ENCODE measurements around the gene HDAC5.
"Not testable (repeated sequence)": the region's sequence is repeated elsewhere in the genome, so short reads cannot be mapped to it uniquely, and the experiment has no call there.

Gene HDAC5

GRCh38 chr17:44046893-44047292 is 76.5 kb downstream of the HDAC5 start:
- not testable (repeated sequence) for H3K27me3 ChIP-seq (ENCODE audit: control insufficient read depth, insufficient read depth, low read length, poor library complexity, severe bottlenecking); H3K4me3 ChIP-seq (ENCODE audit: insufficient read depth, low read depth, low read length); H3K9me3 ChIP-seq (ENCODE audit: control insufficient read depth, low read length); H3K27ac ChIP-seq (ENCODE audit: insufficient read depth, low read depth, low read length, poor library complexity, severe bottlenecking); H3K4me1 ChIP-seq (ENCODE audit: control insufficient read depth, insufficient read depth, low read length)
- WGBS, 2 experiments: 90 to 95% methylated on average over 7 of the region's 7 CpGs
- peaks cover 32% of the 10 kb centered on the region for H3K36me3 ChIP-seq (ENCODE audit: control insufficient read depth, insufficient read depth, low read length)

- no peak overlapping the region for H3K4me3 ChIP-seq (ENCODE audit: insufficient read depth, low read depth, low read length)
- H3K27ac ChIP-seq (ENCODE audit: insufficient read depth, low read depth, low read length, poor library complexity, severe bottlenecking): no peak overlapping the region
- no peaks in the 10 kb centered on the region for H3K9me3 ChIP-seq (ENCODE audit: control insufficient read depth, low read length)
- H3K4me1 ChIP-seq (ENCODE audit: control insufficient read depth, insufficient read depth, low read length): no peaks in the 10 kb centered on the region
- H3K27me3 ChIP-seq (ENCODE audit: control insufficient read depth, insufficient read depth, low read length, poor library complexity, severe bottlenecking): no peaks in the 10 kb centered on the region
- 90 to 98% methylated on average over 4 of the region's 4 CpGs for WGBS, 2 experiments
- peaks cover 19% of the 10 kb centered on the region for H3K36me3 ChIP-seq (ENCODE audit: control insufficient read depth, insufficient read depth, low read length)
Observed at GRCh38 chr17:44045486-44045885, 78.0 kb downstream of the HDAC5 start.

- Histone ChIP-seq H3K4me3 (ENCODE audit: insufficient read depth, low read depth, low read length) (no peak overlapping the region), H3K4me1 (ENCODE audit: control insufficient read depth, insufficient read depth, low read length) (no peaks in the 10 kb centered on the region), H3K27ac (ENCODE audit: insufficient read depth, low read depth, low read length, poor library complexity, severe bottlenecking) (no peak overlapping the region), H3K9me3 (ENCODE audit: control insufficient read depth, low read length) (no peaks in the 10 kb centered on the region), H3K27me3 (ENCODE audit: control insufficient read depth, insufficient read depth, low read length, poor library complexity, severe bottlenecking) (no peaks in the 10 kb centered on the region), H3K36me3 (ENCODE audit: control insufficient read depth, insufficient read depth, low read length) (peaks cover 19% of the 10 kb centered on the region)
- 100% methylated on average over 1 of the region's 1 CpG for WGBS, 2 experiments
Observed at GRCh38 chr17:44044071-44044470, 79.4 kb downstream of the HDAC5 start.

- no peak overlapping the region for H3K4me3 ChIP-seq (ENCODE audit: insufficient read depth, low read depth, low read length)
- H3K36me3 ChIP-seq (ENCODE audit: control insufficient read depth, insufficient read depth, low read length): peaks cover 25% of the 10 kb centered on the region
- no peaks in the 10 kb centered on the region for H3K9me3 ChIP-seq (ENCODE audit: control insufficient read depth, low read length)
- 90 to 95% methylated on average over 4 of the region's 4 CpGs for WGBS, 2 experiments
- no peaks in the 10 kb centered on the region for H3K27me3 ChIP-seq (ENCODE audit: control insufficient read depth, insufficient read depth, low read length, poor library complexity, severe bottlenecking)
- H3K27ac ChIP-seq (ENCODE audit: insufficient read depth, low read depth, low read length, poor library complexity, severe bottlenecking): no peak overlapping the region
- H3K4me1 ChIP-seq (ENCODE audit: control insufficient read depth, insufficient read depth, low read length): no peaks in the 10 kb centered on the region
Observed at GRCh38 chr17:44043272-44043696, 80.2 kb downstream of the HDAC5 start.

GRCh38 chr17:44039829-44040635 is 83.4 kb downstream of the HDAC5 start:
- no peaks in the 10 kb centered on the region for H3K9me3 ChIP-seq (ENCODE audit: control insufficient read depth, low read length)
- H3K36me3 ChIP-seq (ENCODE audit: control insufficient read depth, insufficient read depth, low read length): peaks cover 30% of the 10 kb centered on the region
- no peak overlapping the region for H3K4me3 ChIP-seq (ENCODE audit: insufficient read depth, low read depth, low read length)
- no peaks in the 10 kb centered on the region for H3K4me1 ChIP-seq (ENCODE audit: control insufficient read depth, insufficient read depth, low read length)
- no peaks in the 10 kb centered on the region for H3K27me3 ChIP-seq (ENCODE audit: control insufficient read depth, insufficient read depth, low read length, poor library complexity, severe bottlenecking)
- 94 to 95% methylated on average over 6 of the region's 6 CpGs for WGBS, 2 experiments
- H3K27ac ChIP-seq (ENCODE audit: insufficient read depth, low read depth, low read length, poor library complexity, severe bottlenecking): no peak overlapping the region

GRCh38 chr17:44038604-44039011 is 84.8 kb downstream of the HDAC5 start:
- Histone ChIP-seq H3K4me1 (ENCODE audit: control insufficient read depth, insufficient read depth, low read length) (no peaks in the 10 kb centered on the region), H3K27me3 (ENCODE audit: control insufficient read depth, insufficient read depth, low read length, poor library complexity, severe bottlenecking) (no peaks in the 10 kb centered on the region), H3K4me3 (ENCODE audit: insufficient read depth, low read depth, low read length) (no peak overlapping the region), H3K36me3 (ENCODE audit: control insufficient read depth, insufficient read depth, low read length) (peaks cover 38% of the 10 kb centered on the region), H3K27ac (ENCODE audit: insufficient read depth, low read depth, low read length, poor library complexity, severe bottlenecking) (no peak overlapping the region), H3K9me3 (ENCODE audit: control insufficient read depth, low read length) (no peaks in the 10 kb centered on the region)
- 97% methylated on average over 3 of the region's 3 CpGs for WGBS, 2 experiments

- H3K36me3 ChIP-seq (ENCODE audit: control insufficient read depth, insufficient read depth, low read length): peaks cover 43% of the 10 kb centered on the region
- 88 to 100% methylated on average over 2 of the region's 2 CpGs for WGBS, 2 experiments
Observed at GRCh38 chr17:44037471-44037870, 86.0 kb downstream of the HDAC5 start.

GRCh38 chr17:44034688-44035087 is 88.8 kb downstream of the HDAC5 start:
- H3K4me1 ChIP-seq (ENCODE audit: control insufficient read depth, insufficient read depth, low read length); H3K9me3 ChIP-seq (ENCODE audit: control insufficient read depth, low read length); H3K27ac ChIP-seq (ENCODE audit: insufficient read depth, low read depth, low read length, poor library complexity, severe bottlenecking); H3K27me3 ChIP-seq (ENCODE audit: control insufficient read depth, insufficient read depth, low read length, poor library complexity, severe bottlenecking); H3K4me3 ChIP-seq (ENCODE audit: insufficient read depth, low read depth, low read length): not testable (repeated sequence)
- WGBS, 2 experiments: no CpG with 5 or more reads among the region's 3 CpGs
- H3K36me3 ChIP-seq (ENCODE audit: control insufficient read depth, insufficient read depth, low read length): peaks cover 38% of the 10 kb centered on the region

More at GRCh38 chr17:44037471-44037870, 86.0 kb downstream of the HDAC5 start:
- H3K27ac ChIP-seq (ENCODE audit: insufficient read depth, low read depth, low read length, poor library complexity, severe bottlenecking): no peak overlapping the region
- no peaks in the 10 kb centered on the region for H3K27me3 ChIP-seq (ENCODE audit: control insufficient read depth, insufficient read depth, low read length, poor library complexity, severe bottlenecking)
- no peaks in the 10 kb centered on the region for H3K4me1 ChIP-seq (ENCODE audit: control insufficient read depth, insufficient read depth, low read length)
- H3K4me3 ChIP-seq (ENCODE audit: insufficient read depth, low read depth, low read length): no peak overlapping the region
- no peaks in the 10 kb centered on the region for H3K9me3 ChIP-seq (ENCODE audit: control insufficient read depth, low read length)

- Histone ChIP-seq H3K9me3 (ENCODE audit: control insufficient read depth, low read length) (no peaks in the 10 kb centered on the region), H3K4me3 (ENCODE audit: insufficient read depth, low read depth, low read length) (no peak overlapping the region), H3K27me3 (ENCODE audit: control insufficient read depth, insufficient read depth, low read length, poor library complexity, severe bottlenecking) (no peaks in the 10 kb centered on the region), H3K4me1 (ENCODE audit: control insufficient read depth, insufficient read depth, low read length) (no peaks in the 10 kb centered on the region), H3K36me3 (ENCODE audit: control insufficient read depth, insufficient read depth, low read length) (peaks cover 36% of the 10 kb centered on the region), H3K27ac (ENCODE audit: insufficient read depth, low read depth, low read length, poor library complexity, severe bottlenecking) (no peak overlapping the region)
- WGBS, 2 experiments: 93 to 94% methylated on average over 3 of the region's 3 CpGs
Observed at GRCh38 chr17:44033861-44034408, 89.5 kb downstream of the HDAC5 start.

GRCh38 chr17:44030482-44030881 is 93.0 kb downstream of the HDAC5 start:
- no peak overlapping the region for H3K4me3 ChIP-seq (ENCODE audit: insufficient read depth, low read depth, low read length)
- H3K27ac ChIP-seq (ENCODE audit: insufficient read depth, low read depth, low read length, poor library complexity, severe bottlenecking): no peak overlapping the region
- no peaks in the 10 kb centered on the region for H3K9me3 ChIP-seq (ENCODE audit: control insufficient read depth, low read length)
- no peaks in the 10 kb centered on the region for H3K27me3 ChIP-seq (ENCODE audit: control insufficient read depth, insufficient read depth, low read length, poor library complexity, severe bottlenecking)
- no peaks in the 10 kb centered on the region for H3K4me1 ChIP-seq (ENCODE audit: control insufficient read depth, insufficient read depth, low read length)
- WGBS, 2 experiments: 97 to 98% methylated on average over 3 of the region's 3 CpGs
- H3K36me3 ChIP-seq (ENCODE audit: control insufficient read depth, insufficient read depth, low read length): peaks cover 15% of the 10 kb centered on the region

All from ectodermal cell (in vitro differentiated cells).